NCI-H2227 (cell line): ENCODE data around the gene SH3RF2.
"Not testable (repeated sequence)": the region's sequence is repeated elsewhere in the genome, so short reads cannot be mapped to it uniquely, and the experiment has no call there.

Experiments
- DNase-seq: peaks from one replicate; lab custom pipeline; 2025; ENCODE audit not compliant: unreplicated experiment; lab: John Stamatoyannopoulos, UW

The SH3RF2 gene

DNA sequence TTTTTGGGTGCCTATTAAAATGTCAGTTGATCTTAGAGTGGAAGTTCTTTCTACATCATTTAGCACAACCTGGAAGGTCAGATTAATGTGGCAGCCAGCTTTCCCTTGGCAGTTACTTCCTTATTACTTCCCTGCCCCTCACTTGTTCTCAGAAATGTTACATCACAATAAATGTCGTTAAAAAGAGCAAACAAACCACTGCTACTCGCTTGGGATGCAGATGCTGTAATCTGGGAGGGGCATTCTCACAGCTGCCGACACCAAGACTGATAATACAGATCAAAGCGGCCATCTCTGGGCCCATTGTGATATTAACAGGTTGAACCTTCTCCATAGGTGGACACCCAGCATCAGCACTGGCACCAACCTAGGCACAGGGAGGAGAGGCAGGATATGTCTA lies 139.7 kb downstream of the SH3RF2 start:
- no peak for DNase-seq

DNA sequence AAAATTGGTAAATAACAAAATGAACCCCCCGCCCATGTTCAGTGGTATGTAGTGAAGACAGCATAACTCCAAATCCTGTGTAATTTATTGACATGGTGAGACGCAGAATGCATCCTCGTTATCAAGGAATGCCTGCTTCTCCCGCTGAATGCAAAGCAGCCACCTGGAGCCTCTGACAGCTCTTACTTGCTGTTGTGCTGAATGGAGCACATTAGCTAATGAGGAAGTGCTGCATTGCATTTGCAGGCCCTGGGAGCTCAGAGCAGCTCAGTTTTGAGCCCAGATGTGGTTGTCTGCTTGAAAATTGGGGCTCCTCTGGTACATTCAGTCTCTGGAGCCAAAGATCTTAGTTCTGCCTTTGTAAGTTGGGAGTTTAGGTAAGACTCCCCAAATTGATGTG lies 140.1 kb downstream of the SH3RF2 start:
- DNase-seq: no peak

DNA sequence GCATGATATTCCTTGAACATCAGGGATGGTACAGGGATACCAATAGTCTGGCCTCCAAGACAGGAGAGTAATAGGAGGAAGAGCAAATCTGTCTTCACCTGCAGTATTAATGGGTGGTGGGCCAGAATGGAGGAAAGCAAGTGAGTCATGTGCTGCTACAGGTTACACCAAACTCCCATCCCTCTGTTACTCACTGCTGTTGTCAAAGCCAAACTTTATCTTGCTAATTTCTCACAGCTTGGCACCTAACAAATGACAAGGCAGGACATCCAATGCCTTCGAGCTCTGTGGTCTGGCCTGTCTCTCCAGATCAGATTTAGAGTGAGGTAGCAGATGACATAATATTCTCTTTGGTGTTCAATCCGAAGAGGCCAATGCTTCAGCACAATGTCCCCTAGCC lies 142.2 kb downstream of the SH3RF2 start:
- DNase-seq: no peak

DNA sequence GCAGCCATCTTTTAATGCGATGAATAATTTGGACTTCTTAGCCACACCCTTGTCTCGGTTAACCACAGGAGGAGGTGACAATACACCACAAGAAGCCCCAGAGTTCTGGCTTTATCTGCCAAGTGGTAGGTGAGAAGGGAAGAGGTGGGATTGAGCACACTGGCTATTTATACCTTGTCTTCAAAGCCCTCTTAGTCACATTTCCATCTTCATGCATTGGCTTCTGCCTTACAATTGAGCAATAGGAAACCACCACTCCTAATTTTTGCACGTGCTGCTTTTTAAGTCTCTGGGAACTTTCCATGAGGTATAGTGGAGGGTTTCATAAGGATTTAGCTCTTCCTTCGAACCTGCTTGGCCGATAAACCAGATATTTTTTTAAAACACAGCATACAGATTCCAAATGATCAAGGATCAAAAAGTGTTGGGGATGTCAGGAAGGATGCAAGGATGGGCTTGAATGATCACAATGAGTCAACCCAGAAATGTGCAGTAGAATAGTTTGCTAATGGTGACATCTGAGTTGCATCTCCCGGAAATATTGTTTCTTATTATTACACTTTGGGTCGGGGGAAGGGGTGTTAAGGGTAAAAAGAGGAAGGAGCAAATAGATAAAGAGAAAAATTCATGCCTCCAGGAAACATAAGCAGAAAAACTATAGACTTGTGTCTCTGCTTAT lies 143.5 kb downstream of the SH3RF2 start:
- no peak for DNase-seq

DNA sequence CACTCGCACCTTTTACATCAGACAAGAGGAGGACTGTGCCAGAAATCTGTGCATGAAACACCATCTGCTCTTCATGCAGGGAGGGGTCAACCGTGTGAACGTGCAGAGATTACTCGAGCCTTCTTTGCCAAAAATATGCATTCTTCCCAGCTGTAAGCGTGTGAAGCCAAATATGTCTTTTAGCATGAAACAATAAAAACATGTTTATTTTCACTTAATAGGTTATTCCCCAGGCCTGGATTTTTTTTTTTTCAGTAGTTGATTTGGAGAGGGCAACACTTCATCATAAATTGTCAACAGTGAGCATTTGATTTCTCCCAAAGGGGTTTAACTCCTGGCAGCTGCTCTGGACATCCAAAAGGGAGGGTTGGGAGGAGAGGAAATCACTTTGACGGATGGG lies 145.2 kb downstream of the SH3RF2 start:
- DNase-seq: no peak

DNA sequence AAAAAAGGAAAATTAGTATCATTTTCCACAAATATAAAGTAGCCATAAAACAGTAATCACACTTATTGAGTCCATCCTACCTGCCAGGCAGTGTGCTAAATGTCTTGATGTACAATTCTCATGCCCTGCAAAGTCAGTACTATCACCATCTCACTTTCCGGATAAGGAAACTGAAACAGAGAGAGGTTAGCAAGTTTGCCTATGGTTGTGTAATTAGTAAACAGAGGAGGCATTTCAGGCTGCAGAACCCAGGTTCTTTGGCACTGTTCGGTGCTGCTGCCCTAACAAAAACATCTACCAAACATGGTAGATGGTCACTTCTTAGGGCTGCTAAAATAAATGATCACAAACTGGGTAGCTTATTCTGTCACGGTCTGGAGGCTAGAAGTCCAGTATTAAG lies 146.4 kb downstream of the SH3RF2 start:
- DNase-seq: no peak

DNA sequence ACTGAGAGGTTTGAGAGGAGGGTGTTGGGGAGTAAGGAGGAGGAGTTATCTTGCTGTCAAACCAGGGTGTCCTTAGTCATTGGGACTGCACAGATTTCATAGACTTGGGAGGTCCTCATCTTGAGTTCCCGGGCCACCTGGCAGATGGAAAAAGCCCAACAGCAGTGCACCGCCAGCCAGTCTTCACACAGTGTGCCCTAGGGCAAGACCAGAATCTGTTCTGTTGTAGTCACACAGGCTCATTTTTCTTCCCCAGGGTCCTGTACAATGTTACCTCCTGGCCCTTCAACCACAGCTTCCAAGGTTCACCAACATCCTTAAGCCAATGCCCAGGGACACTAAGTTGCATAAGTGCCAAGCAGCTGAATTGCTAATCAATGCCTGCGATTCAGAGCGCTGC lies 148.0 kb downstream of the SH3RF2 start:
- DNase-seq: no peak

DNA sequence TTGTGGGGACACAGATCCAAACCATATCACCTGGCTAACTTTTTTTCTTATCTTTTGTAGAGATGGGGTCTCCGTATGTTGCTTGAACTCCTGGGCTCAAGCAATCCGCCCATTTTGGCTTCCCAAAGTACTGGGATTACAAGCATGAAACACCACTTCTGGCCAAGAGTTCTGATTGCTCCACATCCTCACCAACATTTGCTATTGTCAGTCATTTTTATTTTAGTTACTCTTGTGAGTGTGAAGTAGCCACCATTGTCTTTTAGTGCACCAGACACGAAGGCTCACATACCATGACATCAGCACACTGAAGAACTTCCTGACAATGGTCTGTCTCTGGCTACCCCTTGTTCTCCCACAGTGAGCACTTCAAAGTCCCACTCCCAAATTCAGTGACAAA lies 151.7 kb downstream of the SH3RF2 start:
- no peak for DNase-seq

DNA sequence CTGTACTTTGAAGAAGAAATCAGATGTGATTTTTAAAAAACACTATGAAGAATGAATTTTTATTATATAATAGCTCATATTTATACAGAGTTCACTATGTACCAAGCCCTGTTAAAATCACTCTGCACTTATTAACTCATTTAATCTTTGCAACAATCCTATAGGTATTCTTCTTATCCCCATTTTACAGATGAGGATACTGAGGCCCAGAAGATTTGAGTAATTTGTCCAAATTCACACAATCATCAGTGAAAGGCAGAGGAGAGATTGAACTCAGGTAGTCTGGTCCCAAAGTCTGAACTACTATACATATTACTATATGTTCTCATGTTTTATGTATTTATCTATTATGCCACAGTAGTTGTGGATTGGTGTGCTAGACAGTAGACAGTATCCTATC lies 152.9 kb downstream of the SH3RF2 start:
- DNase-seq: no peak

DNA sequence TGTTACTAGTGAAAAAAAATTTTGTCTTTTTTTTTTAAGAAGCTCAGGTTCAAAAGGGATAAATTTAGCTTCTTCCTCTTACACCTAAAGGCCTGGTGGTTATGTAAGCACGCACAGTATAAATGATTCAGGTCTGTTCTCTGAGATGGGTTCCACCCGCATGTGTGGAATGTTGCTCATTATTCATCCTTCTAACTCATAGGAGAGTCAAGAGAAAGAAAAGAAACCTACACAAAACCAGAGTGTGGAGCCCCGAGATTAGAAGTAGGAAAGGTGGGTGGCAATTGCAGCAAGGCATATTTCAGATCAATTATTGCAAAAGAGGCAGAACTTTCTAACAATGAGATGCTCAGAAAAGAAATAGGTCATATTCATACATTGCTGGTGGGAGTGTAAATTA lies 155.5 kb downstream of the SH3RF2 start:
- DNase-seq: no peak

DNA sequence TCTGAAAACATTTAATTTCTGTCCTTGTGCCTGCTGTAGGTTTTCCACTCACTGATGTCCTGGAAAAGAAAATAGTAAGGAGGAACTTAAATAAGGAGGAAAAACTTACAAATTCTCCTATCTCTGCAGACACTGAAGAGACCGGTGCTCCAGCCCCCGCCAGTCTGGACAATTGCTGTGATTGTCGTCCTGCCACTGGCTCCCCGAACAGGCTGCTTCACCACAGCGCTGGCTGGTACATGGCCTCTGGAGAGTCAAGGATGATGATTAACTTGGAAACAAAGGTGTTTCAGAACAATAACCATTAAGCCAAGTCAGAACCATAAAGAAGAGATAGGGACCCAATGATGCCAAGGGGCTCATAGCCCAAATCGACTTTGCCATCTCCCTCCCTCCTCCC lies 161.7 kb downstream of the SH3RF2 start:
- DNase-seq: no peak

DNA sequence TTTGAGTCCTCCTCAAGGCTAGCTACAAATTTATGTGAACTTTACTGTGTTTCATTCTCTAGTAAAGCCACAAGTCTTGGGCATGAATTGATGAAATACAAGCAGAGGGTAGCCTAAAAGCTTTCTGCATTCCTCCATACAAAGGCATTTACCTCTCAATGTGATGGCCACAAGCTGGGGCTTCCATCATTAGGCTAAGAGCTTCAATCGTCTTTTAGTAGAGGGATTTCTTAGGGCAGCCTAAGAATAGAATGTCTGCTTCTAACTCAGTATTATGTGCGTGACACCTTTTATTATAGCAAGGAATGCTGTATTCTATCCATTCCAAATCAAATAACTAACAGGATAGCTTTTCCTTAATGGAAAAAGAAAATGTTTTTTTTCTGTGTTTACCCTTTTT lies 165.3 kb downstream of the SH3RF2 start:
- DNase-seq: no peak

DNA sequence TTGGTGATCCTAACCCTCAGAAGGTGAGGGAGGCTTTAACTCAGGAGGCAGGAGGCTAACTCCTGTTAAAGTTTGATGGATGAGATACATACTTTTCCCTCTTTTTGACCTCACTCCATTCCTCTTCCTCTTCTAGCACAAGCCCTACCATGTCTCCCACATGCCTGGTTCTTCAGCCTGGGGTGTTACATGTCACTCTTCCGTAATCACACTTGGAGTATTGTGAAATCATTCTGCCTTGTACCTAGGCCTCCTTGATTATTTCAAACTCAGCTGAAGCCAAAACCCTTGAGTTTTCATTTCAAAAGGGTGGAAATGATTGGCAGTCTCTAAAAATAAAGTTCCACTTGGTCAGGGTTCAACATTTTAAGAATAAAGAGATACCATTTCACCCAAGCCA lies 167.2 kb downstream of the SH3RF2 start:
- no peak for DNase-seq

DNA sequence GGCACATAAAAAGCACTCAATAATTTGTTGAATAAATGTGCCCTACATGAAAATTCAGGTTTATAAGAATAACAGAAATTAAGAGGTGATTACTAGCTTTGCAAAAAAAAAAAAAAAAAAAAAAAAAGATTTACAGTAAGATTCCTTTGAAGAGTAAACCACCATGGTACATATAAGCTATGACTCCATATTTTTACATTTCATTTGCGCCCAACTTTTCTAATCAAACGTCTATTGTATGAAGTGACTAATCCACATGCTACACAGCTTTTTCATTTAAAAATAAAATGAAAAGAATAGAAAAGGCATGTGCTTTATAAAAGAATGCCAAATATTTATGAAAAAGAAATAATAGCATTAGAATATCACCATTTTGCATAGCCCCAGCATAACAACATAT lies 169.1 kb downstream of the SH3RF2 start, which contains the start of gene PLAC8L1:
Gene PLAC8L1, minus strand, starts transcription at position 101 of the 400 bp plus-strand sequence. CDS start 1,266 bp downstream, outside the sequence.
- no peak for DNase-seq

DNA sequence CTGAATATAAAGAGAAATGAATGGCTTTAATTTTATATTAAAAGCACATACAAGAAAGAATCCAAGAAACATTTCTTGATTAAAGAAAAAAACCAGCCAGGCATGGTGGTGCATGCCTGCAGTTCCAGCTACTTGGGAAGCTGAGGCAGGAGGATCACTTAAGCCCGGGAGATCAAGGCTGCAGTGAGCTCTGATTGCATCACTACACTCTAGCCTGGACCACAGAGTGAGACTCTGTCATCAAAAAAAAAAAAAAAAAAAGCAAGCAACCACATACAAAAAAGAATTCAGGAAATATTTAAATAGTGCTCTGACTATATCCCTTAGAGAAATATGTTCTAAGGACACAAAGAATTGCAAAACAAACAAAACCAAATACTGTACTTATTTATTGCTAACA lies 171.5 kb downstream of the SH3RF2 start:
- DNase-seq: no peak

DNA sequence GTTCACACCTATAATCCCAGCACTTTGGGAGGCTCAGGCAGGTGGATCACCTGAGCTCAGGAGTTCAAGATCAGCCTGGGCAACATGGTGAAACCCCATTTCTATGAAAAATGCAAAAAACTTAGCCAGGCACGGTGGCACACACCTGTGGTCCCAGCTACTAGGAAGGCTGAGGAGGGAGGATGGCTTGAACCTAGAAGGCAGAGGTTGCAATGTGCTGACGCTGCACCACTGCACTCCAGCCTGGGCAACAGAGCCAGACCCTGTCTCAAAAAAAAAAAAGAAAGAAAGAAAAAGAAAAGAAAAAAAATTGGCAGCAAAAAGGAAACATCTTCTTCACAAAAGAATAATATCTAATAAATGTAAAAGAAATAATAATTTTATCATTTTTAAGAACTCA lies 172.5 kb downstream of the SH3RF2 start:
- DNase-seq: not testable (repeated sequence)

DNA sequence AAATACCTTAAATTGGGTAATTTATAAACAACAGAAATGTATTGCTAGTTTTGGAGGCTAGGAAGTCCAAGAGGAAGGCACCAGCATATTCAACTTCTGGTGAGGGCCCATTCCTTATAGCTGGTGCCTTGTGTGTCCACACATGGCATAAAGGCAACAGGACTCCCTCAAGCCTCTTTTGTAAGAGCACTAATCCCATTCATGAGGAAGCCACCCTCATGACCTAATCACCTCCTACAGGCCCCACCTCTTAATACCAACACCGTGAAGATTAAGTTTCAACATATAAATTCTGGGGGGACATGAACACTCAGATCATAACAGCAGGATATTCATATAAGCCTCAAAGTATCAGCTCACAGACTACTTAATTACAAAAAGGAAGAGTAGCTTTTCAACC lies 173.0 kb downstream of the SH3RF2 start:
- DNase-seq: no peak

DNA sequence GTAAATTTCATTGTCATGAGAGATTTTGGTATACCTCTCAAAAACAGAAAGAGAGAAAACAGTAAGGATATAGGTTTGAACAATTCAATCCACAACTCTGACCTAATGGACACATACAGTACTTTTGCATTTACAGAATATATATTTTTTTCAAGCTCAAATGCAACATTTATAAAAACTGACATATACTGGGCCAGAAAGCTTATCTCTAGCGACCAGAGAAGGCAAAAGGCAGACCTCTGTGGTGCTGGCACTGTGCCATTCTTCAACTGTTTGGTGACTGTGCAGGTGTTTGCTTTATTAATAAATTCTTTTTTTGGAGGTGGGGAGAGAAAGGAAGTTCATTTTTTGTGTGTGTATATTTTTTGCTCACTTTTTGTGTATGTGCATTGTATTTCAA lies 175.0 kb downstream of the SH3RF2 start:
- DNase-seq: no peak

DNA sequence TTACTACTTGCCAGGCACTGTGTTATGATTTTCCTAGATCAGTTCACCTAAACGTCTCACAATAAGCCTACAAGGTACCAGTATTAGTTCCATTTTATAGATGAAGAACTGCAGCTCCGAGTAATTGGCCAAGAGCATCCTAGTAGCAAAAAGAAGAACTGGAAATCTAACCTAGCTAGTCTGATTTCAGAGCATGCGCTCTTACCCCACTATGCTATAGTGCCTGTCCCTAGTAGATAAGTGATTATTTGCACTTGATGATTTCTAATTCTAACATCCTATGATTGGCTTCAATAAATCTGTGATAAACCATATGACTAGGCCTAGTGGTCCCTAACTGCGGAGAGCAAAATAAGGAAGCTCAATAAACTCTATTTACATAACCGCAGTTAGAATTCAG lies 176.1 kb downstream of the SH3RF2 start:
- no peak for DNase-seq
